HG03439 (cell line): Measurements from ENCODE around the gene NPAS4.
"Not testable (repeated sequence)": the region's sequence is repeated elsewhere in the genome, so short reads cannot be mapped to it uniquely, and the experiment has no call there.

Experiments used
- ATAC-seq: cut with Tn5 transposase; IDR thresholded peaks from one replicate; pipeline ENCODE4 v1.9.1; 2021; ENCODE audit warnings: mild to moderate bottlenecking, moderate library complexity; ENCODE audit not compliant: unreplicated experiment

Gene NPAS4

GRCh38 chr11:66451663-66452062 is 30.8 kb downstream of the NPAS4 start:
- no peak for ATAC-seq

GRCh38 chr11:66454247-66454646 is 33.4 kb downstream of the NPAS4 start:
- ATAC-seq: no peak

- no peak for ATAC-seq
Observed at GRCh38 chr11:66454828-66455227, 34.0 kb downstream of the NPAS4 start.

- ATAC-seq: no peak
Observed at GRCh38 chr11:66457826-66458225, 37.0 kb downstream of the NPAS4 start.

- no peak for ATAC-seq
Observed at GRCh38 chr11:66459138-66459778, 38.4 kb downstream of the NPAS4 start.

GRCh38 chr11:66462010-66462409 is 41.2 kb downstream of the NPAS4 start:
- ATAC-seq: no peak

- no peak for ATAC-seq
Observed at GRCh38 chr11:66462911-66463310, 42.1 kb downstream of the NPAS4 start.

- not testable (repeated sequence) for ATAC-seq
Observed at GRCh38 chr11:66464116-66464515, 43.3 kb downstream of the NPAS4 start.

GRCh38 chr11:66464916-66465315 is 44.1 kb downstream of the NPAS4 start:
- no peak for ATAC-seq

- ATAC-seq: no peak
Observed at GRCh38 chr11:66465373-66466224, 44.8 kb downstream of the NPAS4 start.

GRCh38 chr11:66466225-66467033 is 45.6 kb downstream of the NPAS4 start, which contains the start of gene PELI3:
Gene PELI3, plus strand, starts transcription at chr11:66466905. Its CDS starts 1,224 bp downstream, at chr11:66468129.
- peak; percentile 95 for ATAC-seq

- peak; percentile 22 for ATAC-seq
Observed at GRCh38 chr11:66467034-66467659, 46.3 kb downstream of the NPAS4 start.

- ATAC-seq: no peak
Observed at GRCh38 chr11:66467756-66468155, 46.9 kb downstream of the NPAS4 start.

- ATAC-seq: no peak
Observed at GRCh38 chr11:66468691-66469090, 47.9 kb downstream of the NPAS4 start.

- no peak for ATAC-seq
Observed at GRCh38 chr11:66469441-66469840, 48.6 kb downstream of the NPAS4 start.

- no peak for ATAC-seq
Observed at GRCh38 chr11:66470015-66470414, 49.2 kb downstream of the NPAS4 start.

- ATAC-seq: no peak
Observed at GRCh38 chr11:66471142-66471541, 50.3 kb downstream of the NPAS4 start.

- ATAC-seq: no peak
Observed at GRCh38 chr11:66472054-66472453, 51.2 kb downstream of the NPAS4 start.

- ATAC-seq: no peak
Observed at GRCh38 chr11:66473167-66473566, 52.3 kb downstream of the NPAS4 start.

- ATAC-seq: no peak
Observed at GRCh38 chr11:66473608-66474515, 53.0 kb downstream of the NPAS4 start.
